KG1 (cell line): Measurements from ENCODE around the gene SLC16A12.

ENCODE experiments used
- DNase-seq: peaks from one replicate; lab custom pipeline; 2025; lab: John Stamatoyannopoulos, UW

The SLC16A12 gene

DNA sequence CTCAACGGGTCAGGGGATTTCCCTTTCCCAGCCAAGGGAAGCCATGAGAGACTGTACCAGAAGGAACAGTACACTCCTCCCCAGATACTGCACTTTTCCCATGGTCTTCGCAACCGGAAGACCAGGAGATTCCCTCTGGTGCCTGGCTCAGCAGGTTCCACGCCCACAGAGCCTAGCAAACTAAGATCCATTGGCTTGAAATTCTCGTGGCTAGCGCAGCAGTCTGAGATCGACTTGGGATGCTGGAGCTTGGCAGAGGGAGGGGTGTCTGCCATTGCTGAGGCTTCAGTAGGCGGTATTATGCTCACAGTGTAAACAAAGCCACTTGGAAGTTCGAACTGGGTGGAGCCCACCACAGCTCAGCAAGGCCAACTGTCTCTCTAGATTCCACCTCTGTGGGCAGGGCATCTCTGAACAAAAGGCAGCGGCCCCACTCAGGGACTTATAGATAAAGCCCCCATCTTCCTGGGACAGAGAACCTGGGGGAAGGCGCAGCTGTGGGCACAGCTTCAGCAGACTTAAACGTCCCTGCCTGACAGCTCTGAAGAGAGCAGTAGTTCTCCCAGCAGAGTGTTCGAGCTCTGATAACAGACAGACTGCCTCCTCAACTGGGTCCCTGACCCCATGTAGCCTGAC lies 29.6 kb downstream of the SLC16A12 start:
- no peak for DNase-seq

- no peak for DNase-seq
These were observed 30.7 kb downstream of the SLC16A12 start for GRCh38 chr10:89504691-89505090.

DNA sequence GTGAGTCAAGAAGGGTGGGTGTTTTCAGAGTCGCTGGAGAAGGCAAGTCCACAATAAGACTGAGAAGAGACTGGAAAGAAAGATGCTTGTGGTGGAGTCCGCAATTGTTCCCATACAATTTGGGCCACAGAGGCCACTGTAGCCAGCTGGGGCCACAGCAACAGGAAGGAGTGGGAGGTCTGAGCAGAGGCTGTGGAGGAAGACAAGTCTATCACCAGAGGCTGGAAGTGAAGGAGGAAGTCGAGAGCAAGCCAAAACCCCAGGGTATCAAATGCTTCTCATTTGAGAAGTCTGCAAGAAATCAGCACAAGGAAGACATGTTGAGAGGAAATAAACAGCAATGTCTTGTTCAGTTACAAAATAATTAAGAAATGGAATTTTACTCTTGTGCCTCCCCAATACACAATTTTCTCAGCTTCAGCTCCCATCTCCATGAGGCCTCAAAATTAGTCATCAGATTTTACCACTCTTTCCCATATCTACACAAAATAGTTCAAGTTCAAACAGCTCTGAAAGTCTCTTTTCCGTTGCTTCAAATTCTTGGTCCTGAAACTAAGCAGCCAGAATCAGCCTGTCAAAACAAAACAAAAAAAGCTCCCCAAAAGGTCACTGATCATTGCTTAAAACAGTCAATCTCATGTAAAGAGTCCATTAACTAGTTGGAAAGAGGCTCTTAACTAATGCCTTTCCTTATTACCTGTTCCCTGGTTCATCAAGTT lies 31.6 kb downstream of the SLC16A12 start:
- DNase-seq: no peak

- no peak for DNase-seq
These were observed 32.2 kb downstream of the SLC16A12 start for GRCh38 chr10:89503151-89503550.

GRCh38 chr10:89502549-89502948 lies 32.8 kb downstream of the SLC16A12 start:
- DNase-seq: no peak

DNA sequence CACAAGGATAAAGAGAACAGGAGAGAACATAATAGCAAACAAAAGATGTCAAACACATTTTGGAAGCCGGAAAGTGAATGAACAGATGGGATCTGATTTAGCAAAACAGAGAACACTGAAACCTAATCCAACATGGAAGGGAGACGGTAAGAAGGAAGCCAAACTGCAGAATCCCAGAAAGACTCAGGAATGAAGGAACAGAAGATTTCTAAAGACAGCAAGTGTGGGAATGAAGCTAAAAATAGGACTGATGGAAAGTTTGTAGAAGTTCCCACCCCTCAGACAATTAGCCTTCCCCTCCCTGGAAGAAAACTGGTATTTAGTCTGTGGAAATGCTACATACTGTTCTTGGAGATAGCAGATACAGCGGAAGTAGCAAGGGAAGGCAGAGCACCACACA lies 40.8 kb downstream of the SLC16A12 start:
- DNase-seq: no peak

DNA sequence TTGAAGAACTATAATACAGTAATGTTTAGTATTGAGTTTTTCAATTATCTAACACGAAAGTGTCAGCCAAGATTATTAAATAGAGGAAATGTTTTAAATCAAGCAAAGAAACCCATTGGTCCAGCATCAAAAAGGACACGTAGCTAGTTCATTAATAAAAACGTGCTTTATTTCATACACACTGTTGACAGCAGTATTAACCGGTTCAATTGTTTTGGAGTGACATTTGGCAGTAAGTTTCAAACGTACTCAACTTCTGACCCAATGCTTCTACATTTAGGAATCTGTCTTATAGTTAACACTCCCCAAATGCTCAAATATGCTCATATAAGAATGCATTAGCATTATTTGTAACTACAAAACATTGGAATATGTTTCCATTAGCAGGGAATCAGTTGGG lies 41.3 kb downstream of the SLC16A12 start:
- no peak for DNase-seq

- no peak for DNase-seq
These were observed 43.5 kb downstream of the SLC16A12 start for GRCh38 chr10:89491932-89492331.

DNA sequence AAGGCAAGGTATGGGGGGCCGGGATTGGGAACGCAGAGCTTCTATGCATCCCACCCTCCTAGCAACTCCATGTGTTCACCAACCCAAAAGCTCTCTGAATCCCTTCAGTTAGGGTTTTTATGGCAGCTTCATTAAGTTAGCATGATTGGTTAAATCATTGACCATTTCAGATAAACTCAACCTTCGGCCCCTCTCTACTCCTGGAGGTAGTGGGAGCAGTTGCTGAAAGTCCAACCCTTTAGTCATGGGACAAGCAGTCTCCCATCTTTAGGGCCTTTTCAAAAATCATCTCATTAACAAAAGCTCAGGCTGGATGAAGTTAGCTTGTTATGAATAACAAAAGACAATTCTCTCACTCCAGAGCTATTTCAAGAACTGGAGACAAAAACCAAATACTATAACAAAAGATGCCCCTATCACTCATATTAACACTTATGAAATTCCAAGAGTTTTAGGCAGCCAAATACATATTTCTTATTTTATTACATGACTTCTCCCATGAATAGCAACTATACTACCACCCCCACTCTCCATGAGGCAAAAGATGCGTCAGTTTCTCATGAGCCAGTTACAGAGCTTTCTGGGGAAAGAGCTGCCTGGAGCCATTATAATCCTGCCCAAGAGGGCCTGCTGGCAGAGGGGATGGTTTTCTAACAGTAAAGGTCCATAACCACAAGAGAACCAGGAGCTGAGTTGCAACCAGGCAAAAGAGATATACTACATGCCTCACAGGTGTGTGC lies 44.6 kb downstream of the SLC16A12 start:
- no peak for DNase-seq

DNA sequence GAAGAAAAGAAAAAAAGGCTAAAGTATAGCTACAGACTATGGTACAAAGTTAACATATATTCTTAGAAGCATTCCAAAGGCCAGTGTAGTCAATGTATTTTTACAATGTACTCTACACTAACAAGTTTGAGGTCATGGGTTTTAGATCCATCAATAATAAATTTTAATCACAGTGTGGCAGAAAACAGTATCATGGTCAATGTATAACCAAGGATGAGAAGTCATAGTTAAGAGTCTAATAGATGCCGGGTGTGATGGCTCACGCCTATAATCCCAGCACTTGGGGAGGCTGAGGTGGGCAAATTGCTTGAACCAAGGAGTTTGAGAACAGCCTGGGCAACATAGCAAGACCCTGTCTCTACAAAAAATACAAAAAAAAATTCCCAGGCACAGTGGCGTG lies 53.1 kb downstream of the SLC16A12 start:
- no peak for DNase-seq

DNA sequence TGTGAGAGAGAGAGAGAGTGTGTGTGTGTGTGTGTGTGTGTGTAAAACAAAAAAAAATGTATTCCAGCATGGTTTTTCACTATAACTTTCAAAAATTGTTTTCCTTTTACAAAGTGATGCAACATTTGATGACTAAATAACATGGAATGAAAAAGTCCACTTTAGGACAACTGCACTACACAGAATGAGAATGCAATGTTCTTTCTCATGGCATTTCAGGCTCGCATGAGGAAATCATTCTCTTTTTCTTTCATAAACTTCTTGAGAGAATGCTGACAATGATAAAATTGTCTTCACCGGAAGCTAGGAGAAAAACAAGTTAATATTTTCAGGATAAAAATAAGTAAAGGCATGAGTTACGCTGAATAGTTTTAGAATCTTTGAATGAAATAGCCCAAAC lies 53.7 kb downstream of the SLC16A12 start:
- no peak for DNase-seq

GRCh38 chr10:89479771-89480446 lies 55.5 kb downstream of the SLC16A12 start:
- DNase-seq: no peak

GRCh38 chr10:89478739-89479654 lies 56.4 kb downstream of the SLC16A12 start:
- no peak for DNase-seq

GRCh38 chr10:89478085-89478738 lies 57.2 kb downstream of the SLC16A12 start:
- DNase-seq: no peak

DNA sequence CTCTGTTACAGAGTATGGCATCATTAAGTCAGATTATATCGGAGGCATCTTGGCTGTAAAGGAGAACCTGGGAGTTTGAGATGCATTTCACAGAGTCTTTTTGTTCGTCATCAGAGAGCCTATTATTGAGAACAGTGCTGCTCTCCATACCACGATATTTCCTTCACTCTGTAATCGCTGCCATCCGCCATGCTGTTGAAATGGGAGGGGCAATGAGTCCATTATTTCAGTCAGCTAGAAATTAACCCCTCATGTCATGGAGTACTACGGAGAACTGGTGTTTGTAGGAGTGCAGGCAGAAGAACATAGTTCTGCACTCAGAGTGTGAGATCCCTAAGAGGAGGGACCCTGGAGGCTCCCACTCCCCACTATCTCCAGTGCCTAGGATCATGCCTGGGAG lies 59.2 kb downstream of the SLC16A12 start:
- DNase-seq: no peak

GRCh38 chr10:89475591-89475998 lies 59.8 kb downstream of the SLC16A12 start:
- no peak for DNase-seq

DNA sequence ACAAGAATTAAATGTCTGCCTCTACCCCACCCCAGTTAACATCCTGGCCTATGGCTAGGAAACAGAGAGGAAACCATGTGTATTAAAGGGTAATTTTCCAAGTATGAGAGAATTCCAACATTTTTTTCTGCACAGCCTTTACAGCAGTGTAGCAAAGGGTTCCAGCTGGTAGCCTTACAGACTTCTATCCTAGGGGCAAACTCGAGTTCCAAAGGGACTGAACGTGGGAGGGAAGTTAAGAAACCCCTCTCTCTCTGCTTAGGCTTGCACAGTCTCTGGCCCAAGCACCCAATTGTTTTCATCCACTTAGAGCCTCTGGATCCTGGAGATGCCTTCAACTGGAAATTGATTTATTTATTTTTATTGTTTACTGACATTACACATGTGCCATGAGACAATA lies 60.3 kb downstream of the SLC16A12 start:
- no peak for DNase-seq

- DNase-seq: no peak
These were observed 60.9 kb downstream of the SLC16A12 start for GRCh38 chr10:89474452-89474851.

GRCh38 chr10:89471110-89471809 lies 64.1 kb downstream of the SLC16A12 start:
- no peak for DNase-seq

DNA sequence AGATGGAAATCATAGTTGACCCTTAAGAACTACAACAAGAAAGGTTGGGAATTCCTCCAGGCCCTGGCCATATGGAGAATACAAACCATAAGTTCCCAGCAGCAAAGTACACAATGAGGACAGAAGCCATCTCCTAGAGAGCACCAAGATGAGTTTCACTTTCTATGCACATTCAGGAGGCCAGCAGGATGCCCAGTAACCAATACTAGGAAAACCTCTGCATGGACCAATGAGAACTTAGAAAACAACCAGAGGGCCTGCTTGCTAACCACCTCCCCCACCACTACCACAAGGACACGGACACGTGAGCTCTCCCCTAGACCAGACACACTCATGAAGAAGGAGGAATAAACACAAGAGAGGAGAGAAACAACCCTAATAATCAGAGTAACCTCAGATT lies 64.8 kb downstream of the SLC16A12 start:
- DNase-seq: no peak
